ENCODE results near the gene SNRNP35. TPM values are rescaled to one million over a fixed set of nuclear protein-coding genes. Genes with fewer than 3 reads are reported as not detected.
"Not testable (repeated sequence)": the region's sequence is repeated elsewhere in the genome, so short reads cannot be mapped to it uniquely, and the experiment has no call there.

The SNRNP35 gene
- total RNA-seq, 2 donors from 2014 or later: 27.8 to 73.9 TPM

DNA sequence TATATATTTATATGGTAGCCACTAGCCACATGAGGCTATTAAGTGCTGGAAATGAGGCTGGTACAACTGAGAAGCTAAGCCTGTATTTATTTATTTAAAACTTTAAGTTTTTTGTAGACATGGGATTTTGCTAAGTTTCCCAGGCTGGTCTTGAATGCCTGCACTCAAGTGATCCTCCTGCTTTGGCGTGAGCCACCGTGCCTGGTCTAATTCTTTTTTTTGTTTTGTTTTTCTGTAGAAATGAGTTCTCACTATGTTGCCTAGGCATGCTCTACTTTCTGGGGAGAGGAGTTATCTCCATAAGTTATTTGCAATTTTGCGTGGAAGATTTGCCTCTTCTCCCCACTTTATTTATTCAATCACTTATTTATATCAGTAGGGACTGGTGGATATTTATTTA is 4.8 kb upstream of the SNRNP35 start:
- H3K27ac ChIP-seq: no peak overlapping the region
- H3K9me3 ChIP-seq: no peaks in the 10 kb centered on the region
- no peak overlapping the region for H3K4me3 ChIP-seq
- no peaks in the 10 kb centered on the region for H3K27me3 ChIP-seq (replicated peaks; ENCODE audit: insufficient read depth)
- DNase-seq (ENCODE audit: low spot score) (no peak), ATAC-seq (ENCODE audit: insufficient number of reproducible peaks, low FRiP score, low read depth) (no peak)
- no peaks in the 10 kb centered on the region for H3K36me3 ChIP-seq
- TF ChIP-seq, protein P1, sequence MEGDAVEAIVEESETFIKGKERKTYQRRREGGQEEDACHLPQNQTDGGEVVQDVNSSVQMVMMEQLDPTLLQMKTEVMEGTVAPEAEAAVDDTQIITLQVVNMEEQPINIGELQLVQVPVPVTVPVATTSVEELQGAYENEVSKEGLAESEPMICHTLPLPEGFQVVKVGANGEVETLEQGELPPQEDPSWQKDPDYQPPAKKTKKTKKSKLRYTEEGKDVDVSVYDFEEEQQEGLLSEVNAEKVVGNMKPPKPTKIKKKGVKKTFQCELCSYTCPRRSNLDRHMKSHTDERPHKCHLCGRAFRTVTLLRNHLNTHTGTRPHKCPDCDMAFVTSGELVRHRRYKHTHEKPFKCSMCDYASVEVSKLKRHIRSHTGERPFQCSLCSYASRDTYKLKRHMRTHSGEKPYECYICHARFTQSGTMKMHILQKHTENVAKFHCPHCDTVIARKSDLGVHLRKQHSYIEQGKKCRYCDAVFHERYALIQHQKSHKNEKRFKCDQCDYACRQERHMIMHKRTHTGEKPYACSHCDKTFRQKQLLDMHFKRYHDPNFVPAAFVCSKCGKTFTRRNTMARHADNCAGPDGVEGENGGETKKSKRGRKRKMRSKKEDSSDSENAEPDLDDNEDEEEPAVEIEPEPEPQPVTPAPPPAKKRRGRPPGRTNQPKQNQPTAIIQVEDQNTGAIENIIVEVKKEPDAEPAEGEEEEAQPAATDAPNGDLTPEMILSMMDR (IDR thresholded peaks at IDR 0.05): no peak
- H3K4me1 ChIP-seq (ENCODE audit: control insufficient read depth in 1 of 2, low read depth in 2 of 2): no peaks in the 10 kb centered on the region

DNA sequence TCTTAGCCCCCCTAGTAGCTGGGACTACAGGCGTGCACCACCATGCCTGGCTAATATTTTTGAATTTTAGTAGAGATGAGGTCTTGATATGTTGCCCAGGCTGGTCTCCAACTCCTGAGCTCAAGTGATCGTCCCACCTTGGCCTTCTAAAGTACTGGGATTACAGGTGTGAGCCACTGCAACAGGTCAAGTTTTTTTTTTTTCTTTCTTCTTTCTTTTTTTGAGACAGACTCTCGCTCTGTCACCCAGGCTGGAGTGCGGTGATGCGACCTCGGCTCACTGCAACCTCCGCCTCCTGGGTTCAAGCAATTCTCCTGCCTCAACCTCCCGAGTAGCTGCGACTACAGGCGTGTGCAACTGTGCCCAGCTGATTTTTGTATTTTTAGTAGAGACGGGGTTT is 5.2 kb downstream of the SNRNP35 start:
- not testable (repeated sequence) for H3K27me3 ChIP-seq (replicated peaks; ENCODE audit: insufficient read depth); H3K4me3 ChIP-seq; DNase-seq (ENCODE audit: low spot score); ATAC-seq (ENCODE audit: insufficient number of reproducible peaks, low FRiP score, low read depth); H3K9me3 ChIP-seq; H3K27ac ChIP-seq; H3K36me3 ChIP-seq
- H3K4me1 ChIP-seq (ENCODE audit: control insufficient read depth in 1 of 2, low read depth in 2 of 2): peaks cover 21 to 45% of the 10 kb centered on the region in 2 donors

DNA sequence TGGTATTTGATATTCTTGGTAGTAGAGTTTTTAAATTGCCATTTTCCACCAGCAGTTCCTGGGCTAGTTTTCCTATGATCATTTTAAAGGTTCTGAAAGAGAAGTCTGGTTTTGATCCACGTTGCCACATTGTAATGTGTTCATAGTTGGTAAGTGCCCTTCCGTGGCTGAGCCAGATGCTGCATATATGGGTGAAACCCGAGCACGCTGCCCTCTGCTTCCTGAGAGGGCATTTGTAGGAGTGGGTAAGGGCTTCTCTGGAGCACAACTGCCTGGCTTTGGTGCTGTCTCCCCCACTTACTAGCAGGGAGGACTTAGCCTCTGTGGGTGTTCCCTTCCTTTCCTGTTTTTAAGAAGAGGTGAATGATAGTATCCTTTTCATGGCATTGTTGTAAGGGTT is 7.1 kb downstream of the SNRNP35 start:
- no peak for DNase-seq (ENCODE audit: low spot score)
- TF ChIP-seq, protein P1 (IDR thresholded peaks at IDR 0.05): no peak
- Histone ChIP-seq H3K9me3 (no peaks in the 10 kb centered on the region), H3K27ac (peak overlapping the region; percentile 15 to 66), H3K4me1 (ENCODE audit: control insufficient read depth in 1 of 2, low read depth in 2 of 2) (peaks cover 16 to 31% of the 10 kb centered on the region in 2 donors), H3K4me3 (no peak overlapping the region), H3K36me3 (peaks cover 2% of the 10 kb centered on the region), H3K27me3 (replicated peaks; ENCODE audit: insufficient read depth) (no peaks in the 10 kb centered on the region)
- ATAC-seq (ENCODE audit: insufficient number of reproducible peaks, low FRiP score, low read depth): no peak

DNA sequence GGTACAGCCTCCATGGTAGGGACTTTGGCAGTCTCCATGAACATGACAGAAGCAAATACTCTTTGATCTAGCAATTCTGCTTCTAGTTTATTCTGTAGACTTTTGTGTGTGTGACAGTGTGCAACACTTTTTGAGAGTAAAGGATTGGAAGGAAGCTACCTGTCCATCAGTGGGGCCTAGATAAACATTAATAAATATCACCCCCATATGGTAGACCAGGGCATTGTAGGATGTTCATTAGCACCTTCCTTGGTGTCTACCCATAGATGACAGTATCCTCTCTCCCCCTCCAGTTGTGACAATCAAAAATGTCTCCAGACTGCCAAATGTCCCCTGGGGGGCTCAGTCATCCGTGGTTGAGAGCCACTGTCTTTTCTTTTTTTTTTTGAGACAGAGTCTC is 10.8 kb downstream of the SNRNP35 start:
- Histone ChIP-seq H3K27me3 (replicated peaks; ENCODE audit: insufficient read depth) (no peaks in the 10 kb centered on the region), H3K27ac (no peak overlapping the region), H3K4me3 (no peak overlapping the region), H3K9me3 (no peaks in the 10 kb centered on the region), H3K36me3 (peaks cover 25% of the 10 kb centered on the region), H3K4me1 (ENCODE audit: control insufficient read depth in 1 of 2, low read depth in 2 of 2) (peaks cover 16 to 32% of the 10 kb centered on the region in 2 donors)
- DNase-seq (ENCODE audit: low spot score): no peak
- ATAC-seq (ENCODE audit: insufficient number of reproducible peaks, low FRiP score, low read depth): no peak
- TF ChIP-seq, protein P1 (IDR thresholded peaks at IDR 0.05): no peak

DNA sequence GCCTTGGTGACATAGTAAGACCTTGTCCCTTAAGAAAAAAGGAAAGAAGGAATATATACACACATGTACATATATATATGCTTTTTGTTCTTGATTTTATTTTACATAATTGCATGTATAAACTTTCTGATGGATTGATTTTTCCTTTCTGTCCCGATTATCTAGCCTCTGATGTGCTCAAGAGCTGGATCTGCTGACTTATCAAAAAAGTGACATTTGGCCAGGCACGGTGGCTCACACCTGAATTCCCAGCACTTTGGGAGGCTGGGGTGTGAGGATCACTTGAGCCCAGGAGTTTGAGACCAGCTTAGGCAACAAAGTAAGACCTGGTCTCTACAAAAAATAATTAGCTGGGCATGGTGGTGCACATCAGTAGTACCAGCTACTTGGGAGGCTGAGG is 12.0 kb downstream of the SNRNP35 start:
- DNase-seq (ENCODE audit: low spot score) (no peak), ATAC-seq (ENCODE audit: insufficient number of reproducible peaks, low FRiP score, low read depth) (no peak)
- H3K4me1 ChIP-seq (ENCODE audit: control insufficient read depth in 1 of 2, low read depth in 2 of 2): peaks cover 23 to 44% of the 10 kb centered on the region in 2 donors
- no peak overlapping the region for H3K4me3 ChIP-seq
- no peaks in the 10 kb centered on the region for H3K9me3 ChIP-seq
- H3K27ac ChIP-seq: no peak overlapping the region
- peaks cover 23% of the 10 kb centered on the region for H3K36me3 ChIP-seq
- TF ChIP-seq, protein P1 (IDR thresholded peaks at IDR 0.05): no peak
- no peaks in the 10 kb centered on the region for H3K27me3 ChIP-seq (replicated peaks; ENCODE audit: insufficient read depth)

DNA sequence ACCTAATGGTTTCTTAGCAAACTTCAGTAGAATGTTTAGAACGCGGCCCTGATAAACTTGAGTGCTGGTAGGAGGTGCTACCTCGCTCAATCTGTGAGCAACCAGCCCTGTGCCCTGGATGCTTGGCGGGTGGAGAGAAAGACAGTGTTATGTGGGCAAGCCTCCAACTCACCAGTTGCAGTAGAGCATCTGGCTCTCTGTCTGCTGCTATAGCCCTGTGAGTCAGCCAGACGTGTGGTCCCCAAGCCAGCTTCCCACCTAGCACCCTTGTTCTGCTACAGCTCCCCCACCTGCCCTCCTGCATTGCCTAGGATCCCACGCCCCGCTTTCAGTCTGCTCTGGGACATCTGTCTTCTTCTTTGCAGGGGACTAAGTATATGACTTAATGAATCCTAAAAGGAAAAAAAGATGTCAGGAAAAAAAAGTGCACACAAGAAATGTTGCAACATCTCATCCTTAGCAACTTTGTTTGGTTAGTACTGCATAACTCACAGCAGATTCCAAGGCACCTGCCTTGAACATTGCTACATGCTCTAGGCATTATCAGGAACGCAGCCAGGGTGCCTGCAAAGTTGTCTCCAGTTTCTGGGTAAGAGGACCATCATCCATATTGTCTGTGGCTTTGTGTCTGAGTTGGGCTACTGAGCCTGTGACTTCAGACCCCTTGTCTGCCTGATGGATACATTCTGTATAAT is 13.6 kb downstream of the SNRNP35 start:
- no peaks in the 10 kb centered on the region for H3K27me3 ChIP-seq (replicated peaks; ENCODE audit: insufficient read depth)
- H3K27ac ChIP-seq: no peak overlapping the region
- H3K9me3 ChIP-seq: no peaks in the 10 kb centered on the region
- TF ChIP-seq, protein P1 (IDR thresholded peaks at IDR 0.05): no peak
- no peak overlapping the region for H3K4me3 ChIP-seq
- DNase-seq (ENCODE audit: low spot score) (no peak), ATAC-seq (ENCODE audit: insufficient number of reproducible peaks, low FRiP score, low read depth) (no peak)
- peaks cover 19 to 41% of the 10 kb centered on the region in 2 donors for H3K4me1 ChIP-seq (ENCODE audit: control insufficient read depth in 1 of 2, low read depth in 2 of 2)
- H3K36me3 ChIP-seq: peaks cover 24% of the 10 kb centered on the region
